GM12865 (cell line): Measurements from ENCODE around the gene AP4M1.

Experiments
- DNase-seq: peaks from one replicate; pipeline ENCODE4 v3.0.0; 2010; ENCODE audit warnings: low read depth
- H3K4me3 ChIP-seq: 2 replicates; pipeline ENCODE4 v1.5.1; 2011; ENCODE audit warnings: mild to moderate bottlenecking, low read depth, low read length, control low read depth
- TF ChIP-seq, protein P1 (sequence below): IDR thresholded peaks from 2 replicates; pipeline ENCODE4 v1.5.1; 2011; ENCODE audit warnings: low read length, control low read depth, low read depth, inconsistent platforms; ENCODE audit not compliant: insufficient read depth; ENCODE audit errors: missing control alignments

AP4M1 gene

DNA sequence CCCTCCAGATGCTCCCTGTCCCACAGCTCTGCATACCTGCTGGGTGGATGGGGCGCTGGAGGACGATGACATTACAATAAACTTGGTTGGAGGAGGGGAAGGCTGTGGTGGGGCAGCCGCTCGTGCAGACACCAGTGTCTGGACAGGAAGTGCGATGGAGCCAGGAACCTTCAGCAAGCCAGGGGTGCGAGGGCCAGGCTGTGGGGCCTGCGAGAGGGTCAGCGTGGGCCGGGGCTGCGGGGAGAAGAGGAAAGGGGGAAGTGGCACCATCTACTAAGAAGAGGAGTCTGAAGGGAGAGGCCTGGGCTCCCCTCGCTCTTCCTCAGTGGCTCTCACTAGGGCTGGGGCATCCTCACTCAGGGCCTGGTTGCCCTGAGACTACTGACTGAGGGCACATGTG is 6.4 kb downstream of the AP4M1 start:
- no peak overlapping the region for H3K4me3 ChIP-seq
- TF ChIP-seq, protein P1, sequence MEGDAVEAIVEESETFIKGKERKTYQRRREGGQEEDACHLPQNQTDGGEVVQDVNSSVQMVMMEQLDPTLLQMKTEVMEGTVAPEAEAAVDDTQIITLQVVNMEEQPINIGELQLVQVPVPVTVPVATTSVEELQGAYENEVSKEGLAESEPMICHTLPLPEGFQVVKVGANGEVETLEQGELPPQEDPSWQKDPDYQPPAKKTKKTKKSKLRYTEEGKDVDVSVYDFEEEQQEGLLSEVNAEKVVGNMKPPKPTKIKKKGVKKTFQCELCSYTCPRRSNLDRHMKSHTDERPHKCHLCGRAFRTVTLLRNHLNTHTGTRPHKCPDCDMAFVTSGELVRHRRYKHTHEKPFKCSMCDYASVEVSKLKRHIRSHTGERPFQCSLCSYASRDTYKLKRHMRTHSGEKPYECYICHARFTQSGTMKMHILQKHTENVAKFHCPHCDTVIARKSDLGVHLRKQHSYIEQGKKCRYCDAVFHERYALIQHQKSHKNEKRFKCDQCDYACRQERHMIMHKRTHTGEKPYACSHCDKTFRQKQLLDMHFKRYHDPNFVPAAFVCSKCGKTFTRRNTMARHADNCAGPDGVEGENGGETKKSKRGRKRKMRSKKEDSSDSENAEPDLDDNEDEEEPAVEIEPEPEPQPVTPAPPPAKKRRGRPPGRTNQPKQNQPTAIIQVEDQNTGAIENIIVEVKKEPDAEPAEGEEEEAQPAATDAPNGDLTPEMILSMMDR = no peak

DNA sequence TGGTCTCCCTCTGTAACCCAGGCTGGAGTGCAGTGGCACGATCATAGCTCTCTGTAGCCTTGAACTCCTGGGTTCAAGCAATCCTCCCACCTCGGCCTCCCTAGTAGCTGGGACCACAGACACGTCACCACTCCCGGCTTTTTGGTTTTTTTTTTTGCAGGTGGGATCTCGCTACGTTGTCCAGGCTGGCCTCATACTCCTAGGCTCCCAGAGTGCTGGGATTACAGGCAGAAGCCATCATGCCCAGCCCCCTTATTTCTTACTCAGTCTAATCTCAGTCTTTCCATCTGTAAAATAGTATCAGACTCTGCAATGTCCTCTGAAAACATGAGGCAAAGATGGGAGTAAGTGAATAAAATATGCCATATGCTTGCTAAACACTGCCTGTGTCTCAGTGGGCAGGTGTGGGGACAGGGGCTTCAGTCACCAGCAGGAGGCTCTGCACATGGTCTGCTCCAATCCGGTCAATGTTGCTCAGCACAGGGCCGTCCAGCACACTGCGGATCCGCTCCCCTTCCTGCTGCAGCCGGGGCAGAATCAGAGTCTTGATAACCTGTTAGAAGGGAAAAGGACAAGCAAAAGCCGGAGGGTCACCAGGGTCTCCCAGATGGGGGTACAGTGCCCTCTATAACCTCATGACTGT is 8.2 kb downstream of the AP4M1 start:
- H3K4me3 ChIP-seq = no peak overlapping the region
- TF ChIP-seq, protein P1 = no peak
- no peak for DNase-seq

More for the DNA sequence above, 6.4 kb downstream of the AP4M1 start:
- no peak for DNase-seq

GRCh38 chr7:100111156-100111555 is 9.7 kb downstream of the AP4M1 start:
- no peak for DNase-seq
- TF ChIP-seq, protein P1 = no peak
- H3K4me3 ChIP-seq = no peak overlapping the region

DNA sequence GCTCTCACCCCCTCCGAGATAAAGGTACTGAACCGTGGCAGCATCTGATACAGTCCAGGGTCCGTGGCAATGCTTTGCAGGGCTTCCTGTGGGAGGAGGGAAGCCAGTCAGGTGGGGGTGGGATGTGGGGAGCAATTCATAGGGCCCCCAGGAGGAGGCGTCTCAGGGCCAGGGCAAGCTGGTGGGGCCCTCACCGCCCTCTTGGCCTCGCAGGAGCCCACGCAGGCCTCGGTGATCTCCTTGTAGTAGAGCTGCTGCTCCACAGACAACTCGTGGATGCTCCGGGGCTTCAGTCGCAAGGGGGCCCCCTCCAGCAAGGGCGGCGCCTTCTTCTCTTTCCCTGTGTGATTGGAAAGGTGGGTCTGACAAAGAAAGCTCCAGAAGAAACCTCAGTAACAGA is 10.5 kb downstream of the AP4M1 start:
- no peak overlapping the region for H3K4me3 ChIP-seq
- TF ChIP-seq, protein P1 = no peak
- DNase-seq = no peak

GRCh38 chr7:100115026-100115425 is 13.6 kb downstream of the AP4M1 start:
- H3K4me3 ChIP-seq = no peak overlapping the region
- TF ChIP-seq, protein P1 = no peak
- DNase-seq = no peak

GRCh38 chr7:100118388-100119071 is 17.1 kb downstream of the AP4M1 start:
- H3K4me3 ChIP-seq = peak overlapping the region; percentile 99
- TF ChIP-seq, protein P1 = no peak
- DNase-seq = no peak
